ENCODE data around the gene LARP4.
A peak's percentile ranks its signal among the peaks of the same experiment; 100 is the strongest.
"Not testable (repeated sequence)": the region's sequence is repeated elsewhere in the genome, so short reads cannot be mapped to it uniquely, and the experiment has no call there.

Gene LARP4

DNA sequence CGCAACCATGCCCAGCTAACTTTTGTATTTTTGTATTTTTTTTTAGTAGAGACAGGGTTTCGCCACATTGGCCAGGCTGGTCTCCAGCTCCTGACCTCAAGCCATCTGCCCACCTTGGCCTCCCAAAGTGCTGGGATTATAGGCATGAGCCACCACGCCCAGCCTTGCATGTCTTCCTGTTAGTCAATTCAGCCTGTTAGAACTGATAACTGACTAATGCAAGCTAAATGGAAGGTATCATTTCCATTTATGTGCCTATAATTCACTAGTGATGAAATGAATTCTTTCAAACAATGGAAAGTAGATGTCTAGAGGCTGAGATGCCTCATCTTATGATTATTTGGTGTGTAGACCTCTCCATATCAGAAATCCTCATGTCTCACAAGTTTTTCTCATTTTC, 66.8 kb downstream of the LARP4 start:
- Histone ChIP-seq H3K4me1 (ENCODE audit: insufficient read depth, low read length) (no peaks in the 10 kb centered on the region), H3K4me3 (ENCODE audit: low read length) (no peak overlapping the region), H3K9me3 (ENCODE audit: low read length) (peaks cover 6% of the 10 kb centered on the region), H3K36me3 (ENCODE audit: insufficient read depth, low read length) (peaks cover 76% of the 10 kb centered on the region), H3K27me3 (ENCODE audit: insufficient read depth, low read length) (no peaks in the 10 kb centered on the region), H2AFZ (ENCODE audit: low read depth, low read length) (no peak overlapping the region)

GRCh38 chr12:50477241-50477832, 76.7 kb downstream of the LARP4 start:
- Histone ChIP-seq H3K27me3 (ENCODE audit: insufficient read depth, low read length) (no peaks in the 10 kb centered on the region), H3K4me3 (ENCODE audit: low read length) (no peak overlapping the region), H2AFZ (ENCODE audit: low read depth, low read length) (no peak overlapping the region), H3K9me3 (ENCODE audit: low read length) (no peaks in the 10 kb centered on the region), H3K36me3 (ENCODE audit: insufficient read depth, low read length) (peaks cover 46% of the 10 kb centered on the region), H3K4me1 (ENCODE audit: insufficient read depth, low read length) (no peaks in the 10 kb centered on the region)

DNA sequence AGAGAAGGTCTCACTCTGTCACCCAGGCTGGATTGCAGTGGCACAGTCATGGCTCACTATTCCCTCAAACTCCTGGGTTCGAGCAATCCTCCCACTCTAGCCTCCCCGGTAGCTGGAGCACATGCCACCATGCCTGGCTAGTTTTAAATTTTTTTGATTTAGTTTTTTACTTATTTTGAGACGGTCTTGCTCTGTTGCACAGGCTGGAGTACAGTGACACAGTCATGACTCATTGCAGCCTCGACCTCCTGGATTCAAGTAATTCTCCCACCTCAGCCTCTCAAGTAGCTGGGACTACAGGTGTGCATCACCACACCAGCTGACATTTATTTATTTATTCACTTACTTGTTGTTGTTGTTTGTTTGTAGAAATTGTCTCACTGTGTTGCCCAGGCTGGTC, 81.9 kb downstream of the LARP4 start:
- Histone ChIP-seq H3K36me3 (ENCODE audit: insufficient read depth, low read length) (peaks cover 3% of the 10 kb centered on the region), H3K4me3 (ENCODE audit: low read length) (no peak overlapping the region), H2AFZ (ENCODE audit: low read depth, low read length) (no peak overlapping the region), H3K4me1 (ENCODE audit: insufficient read depth, low read length) (no peaks in the 10 kb centered on the region), H3K27me3 (ENCODE audit: insufficient read depth, low read length) (no peaks in the 10 kb centered on the region), H3K9me3 (ENCODE audit: low read length) (no peaks in the 10 kb centered on the region)

GRCh38 chr12:50483488-50483887, 82.8 kb downstream of the LARP4 start:
- no peaks in the 10 kb centered on the region for H3K4me1 ChIP-seq (ENCODE audit: insufficient read depth, low read length)
- H3K9me3 ChIP-seq (ENCODE audit: low read length), result no peaks in the 10 kb centered on the region
- no peak overlapping the region for H2AFZ ChIP-seq (ENCODE audit: low read depth, low read length)
- H3K27me3 ChIP-seq (ENCODE audit: insufficient read depth, low read length), result no peaks in the 10 kb centered on the region
- H3K36me3 ChIP-seq (ENCODE audit: insufficient read depth, low read length), result no peaks in the 10 kb centered on the region
- H3K4me3 ChIP-seq (ENCODE audit: low read length), result no peak overlapping the region

DNA sequence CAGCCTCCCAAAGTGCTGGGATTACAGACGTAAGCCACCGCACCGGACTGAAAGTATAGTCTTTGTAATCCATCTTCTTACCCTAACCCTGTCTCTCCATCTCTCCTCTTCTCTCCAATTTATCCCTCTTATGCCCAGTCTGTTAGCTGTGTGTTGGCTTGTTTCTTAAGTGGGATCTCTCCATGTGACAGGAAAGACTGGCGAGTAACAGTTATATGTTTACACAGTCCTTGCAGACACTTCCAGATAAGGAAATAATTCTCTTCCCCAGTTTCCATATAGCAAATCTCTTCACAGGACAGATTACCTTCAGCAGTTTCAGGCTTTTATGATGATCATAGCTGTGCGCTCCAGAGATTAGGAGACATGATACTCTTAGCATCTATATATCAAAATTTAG, 88.1 kb downstream of the LARP4 start:
- Histone ChIP-seq H3K4me3 (ENCODE audit: low read length) (no peak overlapping the region), H3K4me1 (ENCODE audit: insufficient read depth, low read length) (no peaks in the 10 kb centered on the region), H3K9me3 (ENCODE audit: low read length) (no peaks in the 10 kb centered on the region)

DNA sequence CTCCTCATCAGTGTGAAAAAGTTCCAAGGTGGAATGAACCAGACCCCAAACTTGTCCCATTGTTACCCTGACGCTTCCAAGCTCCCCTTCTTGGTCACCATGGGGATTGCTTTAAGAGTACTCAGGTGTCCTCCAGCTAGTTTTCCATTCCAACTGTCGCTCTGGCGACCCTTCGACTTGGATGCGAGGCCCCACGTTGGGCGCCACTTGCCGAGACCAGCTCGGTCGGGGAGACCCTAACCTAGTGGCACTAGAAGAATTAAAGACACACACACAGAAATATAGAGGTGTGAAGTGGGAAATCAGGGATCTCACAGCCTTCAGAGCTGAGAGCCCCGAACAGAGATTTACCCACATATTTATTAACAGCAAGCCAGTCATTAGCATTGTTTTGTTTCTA, 97.4 kb downstream of the LARP4 start:
- not testable (repeated sequence) for H2AFZ ChIP-seq (ENCODE audit: low read depth, low read length); H3K4me3 ChIP-seq (ENCODE audit: low read length); H3K36me3 ChIP-seq (ENCODE audit: insufficient read depth, low read length); H3K9me3 ChIP-seq (ENCODE audit: low read length); H3K4me1 ChIP-seq (ENCODE audit: insufficient read depth, low read length); H3K27me3 ChIP-seq (ENCODE audit: insufficient read depth, low read length)

More for the DNA sequence above, 88.1 kb downstream of the LARP4 start:
- Histone ChIP-seq H2AFZ (ENCODE audit: low read depth, low read length) (no peak overlapping the region), H3K36me3 (ENCODE audit: insufficient read depth, low read length) (no peaks in the 10 kb centered on the region), H3K27me3 (ENCODE audit: insufficient read depth, low read length) (no peaks in the 10 kb centered on the region)

DNA sequence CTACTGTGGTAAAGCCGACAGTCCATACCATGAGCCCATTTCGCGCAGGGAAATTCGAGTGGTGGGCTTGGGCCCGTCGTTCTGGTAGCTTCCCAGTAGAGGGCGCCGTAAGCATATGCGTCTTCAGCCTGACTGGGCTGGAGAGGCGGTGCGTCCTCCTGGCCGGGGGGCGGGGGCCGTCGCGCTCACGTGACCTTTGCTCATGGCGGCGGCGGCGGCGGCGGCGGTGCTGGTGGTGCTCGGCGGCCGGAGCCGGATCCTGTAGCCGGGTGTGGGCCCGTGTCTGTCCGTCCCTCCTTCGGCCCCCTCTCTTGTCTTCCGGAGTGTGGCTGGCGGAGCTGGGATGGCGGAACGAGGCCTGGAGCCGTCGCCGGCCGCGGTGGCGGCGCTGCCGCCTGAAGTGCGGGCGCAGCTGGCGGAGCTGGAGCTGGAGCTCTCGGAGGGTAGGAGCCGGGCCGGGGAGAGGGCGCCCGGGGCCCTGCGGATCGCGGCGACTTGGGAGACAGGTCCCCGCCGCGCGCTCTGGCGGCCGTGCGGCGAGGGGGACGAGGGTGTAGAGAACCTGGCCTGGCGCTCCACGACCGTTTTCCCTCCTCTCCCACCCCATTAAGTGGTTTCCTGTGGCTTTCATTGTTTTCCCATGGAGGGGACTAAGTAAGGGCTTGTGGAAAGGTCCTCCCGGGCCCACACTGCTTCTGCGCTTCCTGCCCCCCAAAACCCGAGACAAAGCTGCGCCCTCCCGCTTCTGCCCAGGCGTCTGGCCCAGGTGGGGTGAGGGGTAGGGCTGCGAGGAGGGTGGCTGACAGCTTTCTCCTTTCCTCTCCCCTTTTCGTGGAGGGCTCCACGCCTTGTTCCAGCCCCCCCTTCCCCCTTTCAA, 104.4 kb downstream of the LARP4 start, which contains the start of gene DIP2B:
DIP2B (plus strand) TSS at position 188 of the 877 bp plus-strand sequence; CDS start at position 344, 156 bp downstream.
- peak within 1 kb of the TSS; percentile 98 for H3K4me3 ChIP-seq (ENCODE audit: low read length)
- H3K9me3 ChIP-seq (ENCODE audit: low read length), result no peaks in the 10 kb centered on the region
- peak within 1 kb of the TSS; percentile 78 for H2AFZ ChIP-seq (ENCODE audit: low read depth, low read length)
- H3K36me3 ChIP-seq (ENCODE audit: insufficient read depth, low read length), result no peaks in the 10 kb centered on the region
- H3K4me1 ChIP-seq (ENCODE audit: insufficient read depth, low read length), result peaks cover 30% of the 10 kb centered on the region
- no peaks in the 10 kb centered on the region for H3K27me3 ChIP-seq (ENCODE audit: insufficient read depth, low read length)

DNA sequence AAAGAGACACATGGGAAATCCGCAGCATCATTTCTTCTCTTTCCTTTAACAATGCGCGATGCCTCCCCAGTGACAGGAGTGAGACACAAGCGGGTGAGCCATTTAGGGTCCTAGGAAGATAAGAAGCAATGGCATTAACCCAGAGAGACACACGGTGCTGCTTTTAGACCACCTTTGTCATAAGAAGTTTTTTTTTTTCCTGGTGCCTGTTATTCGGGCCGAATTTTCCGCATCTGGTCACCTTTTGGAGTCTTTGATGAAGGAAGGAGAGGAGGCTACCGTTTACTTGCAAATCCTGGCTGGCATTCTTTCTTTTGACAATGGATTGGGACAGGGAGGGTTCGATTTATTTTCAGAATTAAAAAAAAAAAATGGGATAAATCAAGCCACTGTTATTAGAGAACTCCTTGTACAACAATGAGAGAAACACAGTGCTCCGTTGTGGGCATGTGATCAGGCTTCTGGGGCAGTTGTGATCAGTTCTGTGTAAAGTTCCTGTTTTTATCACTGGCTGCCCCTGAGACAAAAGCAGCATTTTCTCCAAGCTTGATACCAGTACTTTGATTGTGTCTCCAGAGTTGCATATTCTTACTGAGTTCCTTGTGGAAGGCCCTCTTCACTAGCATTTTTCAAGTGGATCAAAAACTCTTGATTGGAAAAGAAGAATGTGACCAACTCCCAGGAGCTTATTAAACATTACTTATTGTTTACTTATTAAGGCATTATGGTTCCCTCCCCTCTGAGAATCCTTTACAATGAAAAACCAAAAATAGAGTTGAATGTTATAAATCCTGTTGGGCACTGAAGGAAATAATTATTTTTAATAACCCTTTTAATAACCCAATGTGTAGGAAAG, 105.2 kb downstream of the LARP4 start:
- Histone ChIP-seq H3K4me3 (ENCODE audit: low read length) (peak overlapping the region; percentile 98), H2AFZ (ENCODE audit: low read depth, low read length) (peak overlapping the region; percentile 78), H3K36me3 (ENCODE audit: insufficient read depth, low read length) (no peaks in the 10 kb centered on the region), H3K9me3 (ENCODE audit: low read length) (no peaks in the 10 kb centered on the region), H3K4me1 (ENCODE audit: insufficient read depth, low read length) (peaks cover 33% of the 10 kb centered on the region), H3K27me3 (ENCODE audit: insufficient read depth, low read length) (no peaks in the 10 kb centered on the region)

DNA sequence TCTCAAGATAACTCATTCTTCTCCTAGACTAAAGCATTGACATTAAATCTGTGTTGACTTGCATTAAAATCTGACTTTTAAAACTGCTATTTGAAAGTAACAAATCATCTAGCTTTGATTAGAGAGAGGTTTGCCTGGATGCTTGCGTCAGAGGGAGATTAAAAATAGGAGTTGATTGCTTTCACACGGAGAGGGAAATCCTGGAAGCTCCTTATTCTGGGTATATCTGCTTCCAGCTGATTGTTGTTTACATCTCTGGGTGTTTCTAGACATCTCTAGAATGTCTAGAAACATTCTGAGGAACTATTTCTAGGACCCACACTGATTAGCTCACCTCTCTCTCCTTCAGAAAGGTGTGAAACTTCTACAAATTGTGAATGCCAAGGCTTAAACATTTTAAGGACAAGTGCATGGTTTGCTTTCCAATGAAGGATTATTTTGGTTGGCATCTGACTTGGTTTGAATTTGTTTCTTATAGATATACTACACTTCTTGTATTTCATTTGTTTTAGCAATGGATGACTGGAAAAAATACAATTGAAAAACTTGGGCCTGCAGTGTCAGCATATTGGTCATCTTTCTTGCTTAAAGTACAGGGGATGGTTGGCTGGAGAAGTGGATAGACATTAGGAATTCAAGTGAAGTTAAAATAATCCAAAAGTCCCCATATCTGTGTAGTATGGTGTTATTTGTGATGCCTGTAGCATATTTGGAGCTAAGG, 106.2 kb downstream of the LARP4 start:
- Histone ChIP-seq H3K4me3 (ENCODE audit: low read length) (peak overlapping the region; percentile 98), H3K9me3 (ENCODE audit: low read length) (no peaks in the 10 kb centered on the region), H2AFZ (ENCODE audit: low read depth, low read length) (no peak overlapping the region), H3K27me3 (ENCODE audit: insufficient read depth, low read length) (no peaks in the 10 kb centered on the region), H3K4me1 (ENCODE audit: insufficient read depth, low read length) (peaks cover 33% of the 10 kb centered on the region), H3K36me3 (ENCODE audit: insufficient read depth, low read length) (no peaks in the 10 kb centered on the region)

GRCh38 chr12:50507474-50507838, 106.8 kb downstream of the LARP4 start:
- Histone ChIP-seq H3K9me3 (ENCODE audit: low read length) (no peaks in the 10 kb centered on the region), H3K27me3 (ENCODE audit: insufficient read depth, low read length) (no peaks in the 10 kb centered on the region), H3K36me3 (ENCODE audit: insufficient read depth, low read length) (no peaks in the 10 kb centered on the region), H3K4me3 (ENCODE audit: low read length) (peak overlapping the region; percentile 98), H2AFZ (ENCODE audit: low read depth, low read length) (no peak overlapping the region), H3K4me1 (ENCODE audit: insufficient read depth, low read length) (peaks cover 33% of the 10 kb centered on the region)

DNA sequence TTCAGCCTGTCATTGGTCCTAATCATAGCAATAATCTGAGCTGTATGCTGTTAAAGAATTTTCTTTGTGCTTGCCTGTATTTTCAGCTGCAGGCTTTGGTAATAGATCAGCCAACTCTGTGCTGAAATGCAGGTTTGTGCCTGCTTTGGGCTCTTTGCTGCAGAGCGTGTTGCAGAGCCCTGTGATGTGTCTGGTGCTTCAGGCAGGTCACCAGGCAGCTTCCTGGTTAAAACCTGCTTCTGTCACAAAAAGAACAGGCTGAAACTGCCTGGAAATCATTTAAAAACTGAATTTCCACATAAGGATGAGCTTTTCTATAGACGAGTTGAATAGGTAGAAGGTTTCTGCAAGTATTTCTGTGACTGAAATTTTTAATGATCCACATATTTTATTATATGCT, 107.2 kb downstream of the LARP4 start:
- Histone ChIP-seq H3K36me3 (ENCODE audit: insufficient read depth, low read length) (no peaks in the 10 kb centered on the region), H3K9me3 (ENCODE audit: low read length) (no peaks in the 10 kb centered on the region), H3K4me3 (ENCODE audit: low read length) (no peak overlapping the region), H2AFZ (ENCODE audit: low read depth, low read length) (no peak overlapping the region), H3K4me1 (ENCODE audit: insufficient read depth, low read length) (peaks cover 33% of the 10 kb centered on the region), H3K27me3 (ENCODE audit: insufficient read depth, low read length) (no peaks in the 10 kb centered on the region)

DNA sequence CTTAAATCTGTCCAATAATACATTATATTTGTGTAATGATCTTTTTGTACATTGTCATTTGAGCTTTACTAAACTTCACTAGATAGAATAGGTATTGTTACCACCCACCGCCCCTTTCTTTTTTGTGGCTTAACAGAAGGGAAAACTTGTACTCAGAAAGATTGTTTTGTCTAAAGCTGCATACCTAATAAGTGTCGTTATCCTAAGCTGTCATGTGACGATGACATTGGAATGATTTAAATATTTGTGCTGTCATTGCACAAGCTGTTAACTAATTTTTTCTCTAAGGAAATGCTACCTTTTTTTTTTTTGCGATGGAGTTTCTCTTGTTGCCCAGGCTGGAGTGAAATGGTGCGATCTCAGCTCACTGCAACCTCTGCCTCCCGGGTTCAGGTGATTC, 107.7 kb downstream of the LARP4 start:
- no peaks in the 10 kb centered on the region for H3K36me3 ChIP-seq (ENCODE audit: insufficient read depth, low read length)
- no peaks in the 10 kb centered on the region for H3K9me3 ChIP-seq (ENCODE audit: low read length)
- H3K27me3 ChIP-seq (ENCODE audit: insufficient read depth, low read length), result no peaks in the 10 kb centered on the region
- H2AFZ ChIP-seq (ENCODE audit: low read depth, low read length), result no peak overlapping the region
- no peak overlapping the region for H3K4me3 ChIP-seq (ENCODE audit: low read length)
- peaks cover 33% of the 10 kb centered on the region for H3K4me1 ChIP-seq (ENCODE audit: insufficient read depth, low read length)
